Liver (tissue), 9 donors: ENCODE measurements around the gene FXYD4. TPM values are rescaled to one million over a fixed set of nuclear protein-coding genes. Genes with fewer than 3 reads are reported as not detected.

Source experiments
- DNase-seq: peaks from one replicate; pipeline ENCODE4 v3.0.0-alpha.2; 2017; ENCODE audit warnings: low spot score
- H3K27ac ChIP-seq, 2 donors: one replicate each; pipeline ENCODE4 v1.7.0; 2013; ENCODE audit warnings: inconsistent platforms in 2 of 2, low read length in 2 of 2, control low read depth in 1 of 2, low read depth in 1 of 2, mild to moderate bottlenecking in 1 of 2
- H3K27me3 ChIP-seq, 4 donors: one replicate each; pipeline versions ENCODE4 v1.6.1 to v1.7.0; 2013; ENCODE audit warnings: low read length in 3 of 4, inconsistent platforms in 1 of 4, mild to moderate bottlenecking in 1 of 4, moderate library complexity in 1 of 4; ENCODE audit not compliant: control insufficient read depth in 4 of 4, insufficient read depth in 4 of 4
- H3K36me3 ChIP-seq, 4 donors: one replicate each; pipeline versions ENCODE4 v1.6.1 to v1.7.0; 2013; ENCODE audit warnings: low read length in 3 of 4, mild to moderate bottlenecking in 3 of 4, low read depth in 1 of 4, moderate library complexity in 1 of 4; ENCODE audit not compliant: control insufficient read depth in 4 of 4, insufficient read depth in 3 of 4
- H3K4me1 ChIP-seq, 4 donors: one replicate each; pipeline versions ENCODE4 v1.6.1 to v1.7.0; 2013; ENCODE audit warnings: low read length in 3 of 4, mild to moderate bottlenecking in 3 of 4, moderate library complexity in 1 of 4; ENCODE audit not compliant: control insufficient read depth in 4 of 4, insufficient read depth in 4 of 4
- H3K4me3 ChIP-seq, 3 donors: one replicate each; pipeline versions ENCODE4 v1.6.1 to v1.7.0; 2013; ENCODE audit warnings: low read length in 3 of 3, control low read depth in 1 of 3, low read depth in 1 of 3, mild to moderate bottlenecking in 1 of 3
- H3K9ac ChIP-seq, 2 donors: one replicate each; pipeline ENCODE4 v1.7.0; 2013; ENCODE audit warnings: low read length in 2 of 2, mild to moderate bottlenecking in 2 of 2, moderate library complexity in 2 of 2, control low read depth in 1 of 2, low read depth in 1 of 2
- H3K9me3 ChIP-seq, 4 donors: one replicate each; pipeline versions ENCODE4 v1.6.1 to v1.7.0; 2013; ENCODE audit warnings: low read length in 3 of 4; ENCODE audit not compliant: control insufficient read depth in 4 of 4
- ATF3 ChIP-seq: IDR thresholded peaks from 2 replicates; pipeline ENCODE4 v1.6.1; 2016; ENCODE audit warnings: antibody characterized with exemption
- CTCF ChIP-seq: fragments of 150-350 bp; IDR thresholded peaks from 2 replicates; pipeline ENCODE4 v1.5.1; 2017; ENCODE audit warnings: improper control_type of control experiment, low read depth, low read length; ENCODE audit not compliant: missing input control
- EGR1 ChIP-seq, 2 donors: IDR thresholded peaks; 2 replicates each; pipeline ENCODE4 v1.6.1; 2016 to 2018; ENCODE audit warnings: antibody characterized with exemption in 2 of 2, low read depth in 2 of 2
- FOXA1 ChIP-seq: IDR thresholded peaks from 2 replicates; pipeline ENCODE4 v1.6.1; 2016; ENCODE audit warnings: antibody characterized with exemption
- FOXA2 ChIP-seq: IDR thresholded peaks from 2 replicates; pipeline ENCODE4 v1.6.1; 2016; ENCODE audit warnings: antibody characterized with exemption
- GABPA ChIP-seq, 2 donors: IDR thresholded peaks in 1 of 2; conservative IDR thresholded peaks in 1 of 2; 2 replicates each; pipeline ENCODE4 v1.6.1; 2016; ENCODE audit warnings: antibody characterized with exemption in 2 of 2, mild to moderate bottlenecking in 1 of 2, moderate library complexity in 1 of 2
- HNF4A ChIP-seq, 2 donors: conservative IDR thresholded peaks; 2 replicates each; pipeline ENCODE4 v1.6.1; 2016; ENCODE audit warnings: antibody characterized with exemption in 2 of 2, mild to moderate bottlenecking in 2 of 2
- HNF4G ChIP-seq: IDR thresholded peaks from 2 replicates; pipeline ENCODE4 v1.6.1; 2016; ENCODE audit warnings: antibody characterized with exemption
- JUND ChIP-seq, 2 donors: IDR thresholded peaks; 2 replicates each; pipeline ENCODE4 v1.6.1; 2016; ENCODE audit warnings: antibody characterized with exemption in 2 of 2
- MAX ChIP-seq: IDR thresholded peaks from 2 replicates; pipeline ENCODE4 v1.6.1; 2016; ENCODE audit warnings: antibody characterized with exemption
- NR2F2 ChIP-seq: IDR thresholded peaks from 2 replicates; pipeline ENCODE4 v1.6.1; 2016; ENCODE audit warnings: antibody characterized with exemption
- RAD21 ChIP-seq, 2 donors: IDR thresholded peaks; 2 replicates each; pipeline ENCODE4 v1.6.1; 2016; ENCODE audit warnings: antibody characterized with exemption in 2 of 2, mild to moderate bottlenecking in 2 of 2
- REST ChIP-seq: IDR thresholded peaks from 2 replicates; pipeline ENCODE4 v1.6.1; 2016; ENCODE audit warnings: antibody characterized with exemption, mild to moderate bottlenecking
- RXRA ChIP-seq, 2 donors: IDR thresholded peaks; 2 replicates each; pipeline ENCODE4 v1.6.1; 2017 to 2018; ENCODE audit warnings: antibody characterized with exemption in 2 of 2, mild to moderate bottlenecking in 1 of 2
- SP1 ChIP-seq: IDR thresholded peaks from 2 replicates; pipeline ENCODE4 v1.6.1; 2018; ENCODE audit warnings: antibody characterized with exemption, mild to moderate bottlenecking
- TAF1 ChIP-seq: conservative IDR thresholded peaks from 2 replicates; pipeline ENCODE4 v1.6.1; 2016; ENCODE audit warnings: antibody characterized with exemption, mild to moderate bottlenecking
- YY1 ChIP-seq: IDR thresholded peaks from 2 replicates; pipeline ENCODE4 v1.6.1; 2016; ENCODE audit warnings: antibody characterized with exemption, mild to moderate bottlenecking
- ZBTB33 ChIP-seq: IDR thresholded peaks from 2 replicates; pipeline ENCODE4 v1.6.1; 2016; ENCODE audit warnings: antibody characterized with exemption
- WGBS: extraction: QIAGEN DNeasy Blood & Tissue Kit; methylation state at CpG from one replicate; pipeline ENCODE4 v1.1.7; 2013; 5-methylcytosine and 5-hydroxymethylcytosine counted together
- polyA plus RNA-seq, 2 donors: library from polyadenylated mRNA; stranded (reverse) in 1 of 2; unstranded in 1 of 2; fragments of 200-250 nt in 1 of 2; fragments of >200 nt in 1 of 2; fragmentation: Nextera tagmentation in 1 of 2; extraction: Ambion mirVana in 1 of 2; gene quantifications; one replicate each; pipeline versions ENCODE4 v1.2.1 to v1.2.3, GENCODE V29; 2013 to 2015
- total RNA-seq, 2 donors: library from RNA; depleted of rRNA; stranded (reverse); fragments of >200 nt; gene quantifications; one replicate each; pipeline ENCODE4 v1.2.3, GENCODE V29; 2014
- donor health status: healthy.
- donor health status: healthy.
- donor health status: healthy.
- donor health status: healthy.
- donor health status: healthy.

Gene FXYD4
- total and polyA plus RNA-seq, 4 donors: not detected

GRCh38 chr10:43322331-43322730, 49.1 kb upstream of the FXYD4 start:
- no peak for DNase-seq
- H3K9me3 ChIP-seq: no peaks in the 10 kb centered on the region
- no peak overlapping the region for H3K27ac ChIP-seq
- no peaks in the 10 kb centered on the region for H3K4me1 ChIP-seq
- H3K27me3 ChIP-seq: no peaks in the 10 kb centered on the region
- no peak overlapping the region for H3K9ac ChIP-seq
- TF ChIP-seq HNF4G: no peak
- no peak for TF ChIP-seq ZBTB33
- no peak for TF ChIP-seq NR2F2
- no peak for TF ChIP-seq ATF3
- TF ChIP-seq HNF4A (conservative IDR thresholded peaks at IDR 0.05): no peak
- no peak for TF ChIP-seq FOXA1
- TF ChIP-seq EGR1 (IDR thresholded peaks at IDR 0.05; ENCODE audit: low read depth in 2 of 2): no peak
- TF ChIP-seq JUND (IDR thresholded peaks at IDR 0.05): no peak
- no peak for TF ChIP-seq GABPA (IDR thresholded peaks at IDR 0.05 in 1 of 2, conservative IDR thresholded peaks at IDR 0.05 in 1 of 2)
- no peak for TF ChIP-seq REST
- no peak for TF ChIP-seq RAD21 (IDR thresholded peaks at IDR 0.05)
- TF ChIP-seq TAF1: no peak
- TF ChIP-seq FOXA2: no peak
- TF ChIP-seq SP1: no peak
- TF ChIP-seq RXRA (IDR thresholded peaks at IDR 0.05): no peak
- no peak for TF ChIP-seq YY1
- no peak for TF ChIP-seq MAX
- TF ChIP-seq CTCF: no peak
- 49% methylated on average over 14 of the region's 14 CpGs for WGBS
- H3K36me3 ChIP-seq: no peaks in the 10 kb centered on the region
- no peak overlapping the region for H3K4me3 ChIP-seq
